Mesothelial cell of epicardium (in vitro differentiated cells): ENCODE data around the gene CDKAL1. TPM values are rescaled to one million over a fixed set of nuclear protein-coding genes. Genes with fewer than 3 reads are reported as not detected.
A peak's percentile ranks its signal among the peaks of the same experiment; 100 is the strongest.

Experiments used
- DNase-seq, 2 experiments: peaks; one replicate each; pipeline ENCODE4 v3.0.0; 2021; ENCODE audit warnings: low spot score in 2 of 2; ENCODE audit not compliant: unreplicated experiment in 2 of 2
- H3K27ac Mint-ChIP-seq: 2 replicates; pipeline ENCODE4 v1.8.0; 2021; ENCODE audit warnings: mixed read lengths
- H3K27me3 Mint-ChIP-seq: 2 replicates; pipeline ENCODE4 v1.8.0; 2021; ENCODE audit warnings: low read depth, mixed read lengths
- H3K36me3 Mint-ChIP-seq: 2 replicates; pipeline ENCODE4 v1.8.0; 2021; ENCODE audit warnings: mixed read lengths
- H3K4me1 Mint-ChIP-seq: 2 replicates; pipeline ENCODE4 v1.8.0; 2021; ENCODE audit warnings: mixed read lengths
- H3K4me3 Mint-ChIP-seq: 2 replicates; pipeline ENCODE4 v1.8.0; 2021; ENCODE audit warnings: mild to moderate bottlenecking, moderate library complexity, mixed read lengths
- H3K9me3 Mint-ChIP-seq: 2 replicates; pipeline ENCODE4 v1.8.0; 2021; ENCODE audit warnings: mixed read lengths
- CTCF ChIP-seq: fragments of 200-600 bp; sonication (generic); IDR thresholded peaks from one replicate; pipeline ENCODE4 v1.5.0; 2021; ENCODE audit warnings: antibody characterized with exemption; ENCODE audit not compliant: unreplicated experiment
- total RNA-seq: library from RNA; stranded (reverse); gene quantifications from 3 replicates; pipeline ENCODE4 v1.2.1, GENCODE V29; 2021

The CDKAL1 gene
- total RNA-seq, 1 donor from 2014 or later: 22.6 TPM

- TF ChIP-seq CTCF: no peak
- no peaks in the 10 kb centered on the region for H3K27me3 Mint-ChIP-seq
- no peak for DNase-seq
- peaks cover 6% of the 10 kb centered on the region for H3K9me3 Mint-ChIP-seq
- H3K27ac Mint-ChIP-seq: no peak overlapping the region
- peaks cover 31% of the 10 kb centered on the region for H3K4me1 Mint-ChIP-seq
- H3K4me3 Mint-ChIP-seq: no peak overlapping the region
- peaks cover 2% of the 10 kb centered on the region for H3K36me3 Mint-ChIP-seq
Measured at GRCh38 chr6:20931093-20931492, 396.8 kb downstream of the CDKAL1 start.

- Mint-ChIP-seq H3K4me3 (no peak overlapping the region), H3K27ac (no peak overlapping the region), H3K27me3 (no peaks in the 10 kb centered on the region), H3K9me3 (peaks cover 6% of the 10 kb centered on the region), H3K4me1 (peaks cover 31% of the 10 kb centered on the region), H3K36me3 (peaks cover 2% of the 10 kb centered on the region)
- TF ChIP-seq CTCF: no peak
- DNase-seq: no peak
Measured at GRCh38 chr6:20931772-20932171, 397.5 kb downstream of the CDKAL1 start.

GRCh38 chr6:20932284-20932683 lies 398.0 kb downstream of the CDKAL1 start:
- peaks cover 2% of the 10 kb centered on the region for H3K36me3 Mint-ChIP-seq
- H3K4me3 Mint-ChIP-seq: no peak overlapping the region
- H3K27me3 Mint-ChIP-seq: no peaks in the 10 kb centered on the region
- no peak for TF ChIP-seq CTCF
- no peak for DNase-seq
- no peak overlapping the region for H3K27ac Mint-ChIP-seq
- H3K9me3 Mint-ChIP-seq: peaks cover 6% of the 10 kb centered on the region
- peaks cover 26% of the 10 kb centered on the region for H3K4me1 Mint-ChIP-seq

- Mint-ChIP-seq H3K4me3 (no peak overlapping the region), H3K27me3 (no peaks in the 10 kb centered on the region), H3K9me3 (peaks cover 6% of the 10 kb centered on the region), H3K36me3 (peaks cover 2% of the 10 kb centered on the region), H3K27ac (peak overlapping the region; percentile 34), H3K4me1 (peaks cover 23% of the 10 kb centered on the region)
- no peak for DNase-seq
- no peak for TF ChIP-seq CTCF
Measured at GRCh38 chr6:20933057-20933788, 399.0 kb downstream of the CDKAL1 start.

- no peaks in the 10 kb centered on the region for H3K27me3 Mint-ChIP-seq
- peaks cover 2% of the 10 kb centered on the region for H3K36me3 Mint-ChIP-seq
- H3K9me3 Mint-ChIP-seq: peaks cover 8% of the 10 kb centered on the region
- no peak for DNase-seq
- H3K27ac Mint-ChIP-seq: no peak overlapping the region
- peaks cover 19% of the 10 kb centered on the region for H3K4me1 Mint-ChIP-seq
- no peak overlapping the region for H3K4me3 Mint-ChIP-seq
- TF ChIP-seq CTCF: no peak
Measured at GRCh38 chr6:20936949-20937348, 402.7 kb downstream of the CDKAL1 start.
